ENCODE results near the gene RHEBL1.
"Not testable (repeated sequence)": the region's sequence is repeated elsewhere in the genome, so short reads cannot be mapped to it uniquely, and the experiment has no call there.

The RHEBL1 gene

GRCh38 chr12:49089821-49090773, 20.3 kb upstream of the RHEBL1 start:
- peak; percentile 73 for DNase-seq

- no peak for DNase-seq
Observed at GRCh38 chr12:49088932-49089330, 19.2 kb upstream of the RHEBL1 start.

- peak; percentile 85 for DNase-seq
Observed at GRCh38 chr12:49088150-49088931, 18.6 kb upstream of the RHEBL1 start.

- DNase-seq: no peak
Observed at GRCh38 chr12:49086116-49086515, 16.3 kb upstream of the RHEBL1 start.

GRCh38 chr12:49084438-49084837, 14.7 kb upstream of the RHEBL1 start:
- DNase-seq: no peak

- DNase-seq: peak; percentile 81
Observed at GRCh38 chr12:49079793-49080192, 10.0 kb upstream of the RHEBL1 start.

GRCh38 chr12:49070971-49071370, 1.2 kb upstream of the RHEBL1 start:
- DNase-seq: no peak

GRCh38 chr12:49068879-49069506, 786 bp downstream of the RHEBL1 start:
- DNase-seq: no peak

GRCh38 chr12:49066120-49066519, 3.7 kb downstream of the RHEBL1 start:
- DNase-seq: no peak

- no peak for DNase-seq
Observed at GRCh38 chr12:49064767-49065152, 5.0 kb downstream of the RHEBL1 start.

- DNase-seq: not testable (repeated sequence)
Observed at GRCh38 chr12:49061916-49062315, 7.9 kb downstream of the RHEBL1 start.

GRCh38 chr12:49061157-49061650, 8.6 kb downstream of the RHEBL1 start:
- DNase-seq: no peak

GRCh38 chr12:49060237-49061156, 9.3 kb downstream of the RHEBL1 start, which contains the start of gene KMT2D:
Gene KMT2D (minus strand): TSS chr12:49060794. CDS start chr12:49055324, 5,470 bp downstream.
- DNase-seq: peak; percentile 96

GRCh38 chr12:49059299-49060171, 10.2 kb downstream of the RHEBL1 start:
- DNase-seq: no peak

GRCh38 chr12:49059045-49059298, 10.8 kb downstream of the RHEBL1 start:
- no peak for DNase-seq

- DNase-seq: no peak
Observed at GRCh38 chr12:49058366-49059044, 11.3 kb downstream of the RHEBL1 start.

GRCh38 chr12:49057888-49058287, 11.9 kb downstream of the RHEBL1 start:
- no peak for DNase-seq

- DNase-seq: peak; percentile 67
Observed at GRCh38 chr12:49055978-49056754, 13.6 kb downstream of the RHEBL1 start.

GRCh38 chr12:49055092-49055491, 14.7 kb downstream of the RHEBL1 start:
- DNase-seq: no peak

GRCh38 chr12:49054524-49054923, 15.3 kb downstream of the RHEBL1 start:
- DNase-seq: no peak

Measured in right hindlimb (tissue), 1 donor.